ENCODE results near the gene LIPC.

LIPC gene

DNA sequence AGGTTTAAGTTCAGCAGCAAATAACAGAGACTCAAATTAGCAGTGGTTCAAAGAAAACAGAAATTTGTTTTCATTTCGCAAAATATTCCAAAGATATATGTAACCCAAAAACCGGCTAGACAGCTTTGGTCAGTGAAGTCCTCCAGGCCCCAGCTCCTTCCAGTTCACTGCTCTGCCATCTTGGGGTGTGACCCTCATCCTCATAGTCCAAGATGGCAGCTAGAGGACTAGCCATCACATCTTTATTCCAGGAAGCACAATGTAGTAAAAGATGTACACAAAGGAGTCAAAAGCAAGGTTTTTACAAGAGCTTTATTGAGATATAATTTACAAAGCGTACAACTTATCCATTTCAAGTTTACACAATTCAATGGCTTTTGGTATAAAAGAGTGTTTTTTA lies 107.1 kb downstream of the LIPC start:
- no peak overlapping the region for H3K4me3 ChIP-seq (ENCODE audit: low read depth, low read length)
- no peak for TF ChIP-seq POLR2A (IDR thresholded peaks at IDR 0.05; ENCODE audit: extremely low read depth, insufficient read length)
- no peak for TF ChIP-seq MAX (IDR thresholded peaks at IDR 0.05; ENCODE audit: low read depth, low read length)
- TF ChIP-seq, protein P1, sequence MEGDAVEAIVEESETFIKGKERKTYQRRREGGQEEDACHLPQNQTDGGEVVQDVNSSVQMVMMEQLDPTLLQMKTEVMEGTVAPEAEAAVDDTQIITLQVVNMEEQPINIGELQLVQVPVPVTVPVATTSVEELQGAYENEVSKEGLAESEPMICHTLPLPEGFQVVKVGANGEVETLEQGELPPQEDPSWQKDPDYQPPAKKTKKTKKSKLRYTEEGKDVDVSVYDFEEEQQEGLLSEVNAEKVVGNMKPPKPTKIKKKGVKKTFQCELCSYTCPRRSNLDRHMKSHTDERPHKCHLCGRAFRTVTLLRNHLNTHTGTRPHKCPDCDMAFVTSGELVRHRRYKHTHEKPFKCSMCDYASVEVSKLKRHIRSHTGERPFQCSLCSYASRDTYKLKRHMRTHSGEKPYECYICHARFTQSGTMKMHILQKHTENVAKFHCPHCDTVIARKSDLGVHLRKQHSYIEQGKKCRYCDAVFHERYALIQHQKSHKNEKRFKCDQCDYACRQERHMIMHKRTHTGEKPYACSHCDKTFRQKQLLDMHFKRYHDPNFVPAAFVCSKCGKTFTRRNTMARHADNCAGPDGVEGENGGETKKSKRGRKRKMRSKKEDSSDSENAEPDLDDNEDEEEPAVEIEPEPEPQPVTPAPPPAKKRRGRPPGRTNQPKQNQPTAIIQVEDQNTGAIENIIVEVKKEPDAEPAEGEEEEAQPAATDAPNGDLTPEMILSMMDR (IDR thresholded peaks at IDR 0.05; ENCODE audit: low read depth, low read length), result no peak
- no peak for TF ChIP-seq MYC (IDR thresholded peaks at IDR 0.05; ENCODE audit: low read depth, low read length)
- DNase-seq (ENCODE audit: low read depth), result no peak

DNA sequence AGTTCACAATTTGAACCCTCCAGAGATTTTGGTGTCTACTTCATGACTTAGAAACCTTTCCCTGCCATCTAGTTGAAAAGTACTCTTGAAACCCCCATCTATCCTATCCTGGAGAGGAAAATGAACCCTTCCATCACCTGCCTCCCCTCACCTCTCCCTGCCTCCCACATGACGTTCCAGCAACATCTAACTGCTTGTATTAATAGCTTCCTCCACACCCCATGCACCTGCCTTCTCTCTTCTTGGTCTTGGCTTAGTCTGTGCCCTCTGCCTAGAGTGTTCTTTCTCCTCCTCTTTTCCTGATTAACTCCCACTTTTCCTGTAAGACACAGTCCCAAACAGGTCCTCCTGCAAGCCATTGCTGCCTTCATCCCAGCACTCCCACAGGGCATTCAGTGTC lies 107.8 kb downstream of the LIPC start:
- no peak overlapping the region for H3K4me3 ChIP-seq (ENCODE audit: low read depth, low read length)
- TF ChIP-seq MAX (IDR thresholded peaks at IDR 0.05; ENCODE audit: low read depth, low read length), result no peak
- no peak for TF ChIP-seq MYC (IDR thresholded peaks at IDR 0.05; ENCODE audit: low read depth, low read length)
- TF ChIP-seq POLR2A (IDR thresholded peaks at IDR 0.05; ENCODE audit: extremely low read depth, insufficient read length), result no peak
- TF ChIP-seq, protein P1 (IDR thresholded peaks at IDR 0.05; ENCODE audit: low read depth, low read length), result no peak

GRCh38 chr15:58541410-58542087 lies 109.8 kb downstream of the LIPC start:
- no peak overlapping the region for H3K4me3 ChIP-seq (ENCODE audit: low read depth, low read length)
- no peak for DNase-seq (ENCODE audit: low read depth)
- no peak for TF ChIP-seq POLR2A (IDR thresholded peaks at IDR 0.05; ENCODE audit: extremely low read depth, insufficient read length)
- TF ChIP-seq MYC (IDR thresholded peaks at IDR 0.05; ENCODE audit: low read depth, low read length), result no peak
- no peak for TF ChIP-seq MAX (IDR thresholded peaks at IDR 0.05; ENCODE audit: low read depth, low read length)
- TF ChIP-seq, protein P1 (IDR thresholded peaks at IDR 0.05; ENCODE audit: low read depth, low read length), result no peak

More for the DNA sequence above, 107.8 kb downstream of the LIPC start:
- no peak for DNase-seq (ENCODE audit: low read depth)

GRCh38 chr15:58543664-58544335 lies 112.0 kb downstream of the LIPC start:
- TF ChIP-seq POLR2A (IDR thresholded peaks at IDR 0.05; ENCODE audit: extremely low read depth, insufficient read length) (no peak), MYC (IDR thresholded peaks at IDR 0.05; ENCODE audit: low read depth, low read length) (no peak), MAX (IDR thresholded peaks at IDR 0.05; ENCODE audit: low read depth, low read length) (no peak)
- TF ChIP-seq, protein P1 (IDR thresholded peaks at IDR 0.05; ENCODE audit: low read depth, low read length), result no peak
- no peak for DNase-seq (ENCODE audit: low read depth)
- no peak overlapping the region for H3K4me3 ChIP-seq (ENCODE audit: low read depth, low read length)

DNA sequence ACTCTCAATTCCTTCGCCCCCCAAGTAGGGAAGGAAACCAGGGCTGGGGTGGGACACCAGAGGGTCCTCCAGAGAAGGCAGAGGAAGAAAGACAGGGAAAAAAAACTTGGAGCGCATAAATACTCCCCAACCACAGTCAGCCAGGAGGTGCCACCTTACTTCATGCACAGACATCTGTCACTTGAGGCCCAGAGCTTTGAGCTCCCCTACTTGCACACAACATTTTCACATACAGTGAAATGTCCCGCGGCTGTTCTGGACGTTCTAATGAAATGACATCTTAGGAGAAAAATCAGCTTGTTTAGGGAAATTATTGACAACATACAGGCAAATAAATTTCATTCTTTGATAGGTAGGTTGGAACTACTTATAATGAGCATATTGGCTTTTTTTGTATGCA lies 113.0 kb downstream of the LIPC start:
- no peak for DNase-seq (ENCODE audit: low read depth)
- H3K4me3 ChIP-seq (ENCODE audit: low read depth, low read length), result no peak overlapping the region
- TF ChIP-seq, protein P1 (IDR thresholded peaks at IDR 0.05; ENCODE audit: low read depth, low read length), result no peak
- TF ChIP-seq POLR2A (IDR thresholded peaks at IDR 0.05; ENCODE audit: extremely low read depth, insufficient read length), result no peak
- no peak for TF ChIP-seq MAX (IDR thresholded peaks at IDR 0.05; ENCODE audit: low read depth, low read length)
- TF ChIP-seq MYC (IDR thresholded peaks at IDR 0.05; ENCODE audit: low read depth, low read length), result no peak
